Smooth muscle cell (in vitro differentiated cells): ENCODE data around the gene BEX3. TPM values are rescaled to one million over a fixed set of nuclear protein-coding genes. Genes with fewer than 3 reads are reported as not detected.

Experiments
- DNase-seq: peaks from one replicate; lab custom pipeline; 2025; ENCODE audit not compliant: unreplicated experiment; lab: John Stamatoyannopoulos, UW
- H2AFZ ChIP-seq: fragments of 200-600 bp; sonication (generic); 2 replicates; pipeline ENCODE4 v1.6.0; 2016; ENCODE audit warnings: antibody characterized with exemption, low read depth, mild to moderate bottlenecking
- H3F3A ChIP-seq: fragments of 200-600 bp; sonication (generic); 2 replicates; pipeline ENCODE4 v1.6.0; 2017; ENCODE audit warnings: antibody characterized with exemption, low read depth
- H3K27ac ChIP-seq: fragments of 200-600 bp; sonication (generic); 2 replicates; pipeline ENCODE4 v1.5.1; 2016; ENCODE audit warnings: low read depth, mild to moderate bottlenecking
- H3K27me3 ChIP-seq: fragments of 200-600 bp; sonication (generic); 2 replicates; pipeline ENCODE4 v1.6.1; 2016; ENCODE audit warnings: low read depth, mild to moderate bottlenecking
- H3K36me3 ChIP-seq: fragments of 200-600 bp; sonication (generic); 2 replicates; pipeline ENCODE4 v1.5.1; 2016; ENCODE audit warnings: low read depth
- H3K4me1 ChIP-seq: fragments of 200-600 bp; sonication (generic); 2 replicates; pipeline ENCODE4 v1.5.1; 2016; ENCODE audit warnings: low read depth
- H3K4me2 ChIP-seq: fragments of 200-600 bp; sonication (generic); 2 replicates; pipeline ENCODE4 v1.6.0; 2016; ENCODE audit warnings: mild to moderate bottlenecking
- H3K4me3 ChIP-seq: fragments of 200-600 bp; sonication (generic); 2 replicates; pipeline ENCODE4 v1.5.1; 2016; ENCODE audit warnings: mild to moderate bottlenecking
- H3K79me2 ChIP-seq: fragments of 200-600 bp; sonication (generic); 2 replicates; pipeline ENCODE4 v1.6.0; 2016; ENCODE audit warnings: low read depth, mild to moderate bottlenecking
- H3K9ac ChIP-seq: fragments of 200-600 bp; sonication (generic); 2 replicates; pipeline ENCODE4 v1.6.0; 2016; ENCODE audit warnings: low read depth
- H3K9me3 ChIP-seq: fragments of 200-600 bp; sonication (generic); replicated peaks from 2 replicates; pipeline ENCODE4 v1.5.1; 2016; ENCODE audit warnings: low read depth
- H4K20me1 ChIP-seq: fragments of 200-600 bp; sonication (generic); 2 replicates; pipeline ENCODE4 v1.6.0; 2016; ENCODE audit warnings: low read depth
- WGBS: methylation state at CpG from one replicate; pipeline ENCODE4 v1.1.7; 2016; ENCODE audit warnings: low lambda C conversion rate; 5-methylcytosine and 5-hydroxymethylcytosine counted together
- polyA plus RNA-seq: library from polyadenylated mRNA; unstranded; fragments of >200 nt; fragmentation: Nextera tagmentation; extraction: Ambion mirVana; gene quantifications from 2 replicates; pipeline ENCODE4 v1.2.1, GENCODE V29; 2016
- total RNA-seq: library from RNA; depleted of rRNA; stranded (reverse); fragments of >200 nt; gene quantifications from 2 replicates; pipeline ENCODE4 v1.2.3, GENCODE V29; 2014
- TF ChIP-seq, protein P1 (sequence below): fragments of 200-600 bp; sonication (generic); IDR thresholded peaks from 2 replicates; pipeline ENCODE4 v1.5.1; 2017; ENCODE audit warnings: borderline replicate concordance, mild to moderate bottlenecking, antibody characterized with exemption; ENCODE audit not compliant: insufficient read depth, poor library complexity, severe bottlenecking

Gene BEX3
- total and polyA plus RNA-seq, 2 experiments from 2014 or later = 259 to 554 TPM

DNA sequence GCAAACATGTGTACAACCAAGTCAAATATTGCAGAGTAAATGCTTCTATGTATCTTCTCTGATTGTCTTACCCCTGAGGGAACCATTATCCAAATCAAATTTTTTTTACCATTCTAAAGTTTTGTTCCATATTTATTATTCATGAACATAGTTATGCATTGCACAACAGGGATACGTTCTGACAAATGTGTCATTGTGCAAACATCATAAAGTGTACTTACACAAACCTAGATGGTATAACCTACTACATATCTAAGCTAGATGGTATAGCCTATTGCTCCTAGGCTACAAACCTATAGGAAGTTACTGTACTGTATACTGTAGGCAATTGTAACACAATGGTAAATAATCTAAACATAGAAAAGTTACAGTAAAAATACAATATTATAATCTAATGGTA is 23.4 kb downstream of the BEX3 start:
- WGBS = 54% methylated on average over 1 of the region's 1 CpG
- Histone ChIP-seq H3F3A (no peaks in the 10 kb centered on the region), H3K79me2 (no peaks in the 10 kb centered on the region), H3K4me2 (no peak overlapping the region), H3K4me1 (no peaks in the 10 kb centered on the region), H3K36me3 (no peaks in the 10 kb centered on the region), H2AFZ (no peak overlapping the region), H3K9me3 (no peaks in the 10 kb centered on the region), H4K20me1 (no peaks in the 10 kb centered on the region), H3K27me3 (no peaks in the 10 kb centered on the region), H3K27ac (no peak overlapping the region), H3K4me3 (no peak overlapping the region), H3K9ac (no peak overlapping the region)
- TF ChIP-seq, protein P1, sequence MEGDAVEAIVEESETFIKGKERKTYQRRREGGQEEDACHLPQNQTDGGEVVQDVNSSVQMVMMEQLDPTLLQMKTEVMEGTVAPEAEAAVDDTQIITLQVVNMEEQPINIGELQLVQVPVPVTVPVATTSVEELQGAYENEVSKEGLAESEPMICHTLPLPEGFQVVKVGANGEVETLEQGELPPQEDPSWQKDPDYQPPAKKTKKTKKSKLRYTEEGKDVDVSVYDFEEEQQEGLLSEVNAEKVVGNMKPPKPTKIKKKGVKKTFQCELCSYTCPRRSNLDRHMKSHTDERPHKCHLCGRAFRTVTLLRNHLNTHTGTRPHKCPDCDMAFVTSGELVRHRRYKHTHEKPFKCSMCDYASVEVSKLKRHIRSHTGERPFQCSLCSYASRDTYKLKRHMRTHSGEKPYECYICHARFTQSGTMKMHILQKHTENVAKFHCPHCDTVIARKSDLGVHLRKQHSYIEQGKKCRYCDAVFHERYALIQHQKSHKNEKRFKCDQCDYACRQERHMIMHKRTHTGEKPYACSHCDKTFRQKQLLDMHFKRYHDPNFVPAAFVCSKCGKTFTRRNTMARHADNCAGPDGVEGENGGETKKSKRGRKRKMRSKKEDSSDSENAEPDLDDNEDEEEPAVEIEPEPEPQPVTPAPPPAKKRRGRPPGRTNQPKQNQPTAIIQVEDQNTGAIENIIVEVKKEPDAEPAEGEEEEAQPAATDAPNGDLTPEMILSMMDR = no peak
- DNase-seq = no peak

DNA sequence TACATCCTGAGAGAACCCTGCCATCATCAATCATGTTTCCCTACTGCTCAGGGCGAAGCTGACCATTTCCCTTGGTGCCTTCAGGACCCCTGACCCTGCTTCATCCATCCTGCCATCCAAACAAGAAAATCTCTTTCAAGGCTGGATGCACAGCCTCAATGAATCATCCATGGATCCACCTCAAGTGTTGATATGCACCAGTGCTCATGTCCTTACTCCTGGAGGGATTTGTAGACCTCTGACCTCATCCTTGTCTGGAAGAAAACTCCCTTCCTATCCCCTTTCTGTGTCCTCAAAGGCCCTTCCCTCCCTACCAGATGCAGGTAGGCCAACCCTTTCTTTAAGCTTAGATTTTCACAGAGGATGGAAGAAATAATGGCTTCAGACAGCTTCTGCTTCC is 24.6 kb downstream of the BEX3 start:
- no peak overlapping the region for H2AFZ ChIP-seq
- H3K4me2 ChIP-seq = no peak overlapping the region
- DNase-seq = no peak
- H3K9ac ChIP-seq = no peak overlapping the region
- no peaks in the 10 kb centered on the region for H3K36me3 ChIP-seq
- no peaks in the 10 kb centered on the region for H3K9me3 ChIP-seq
- TF ChIP-seq, protein P1 = no peak
- H3K27ac ChIP-seq = no peak overlapping the region
- H4K20me1 ChIP-seq = no peaks in the 10 kb centered on the region
- no peaks in the 10 kb centered on the region for H3K27me3 ChIP-seq
- no peaks in the 10 kb centered on the region for H3K79me2 ChIP-seq
- no peaks in the 10 kb centered on the region for H3K4me1 ChIP-seq
- H3F3A ChIP-seq = no peaks in the 10 kb centered on the region
- no peak overlapping the region for H3K4me3 ChIP-seq
- WGBS = 52% methylated on average over 1 of the region's 1 CpG

DNA sequence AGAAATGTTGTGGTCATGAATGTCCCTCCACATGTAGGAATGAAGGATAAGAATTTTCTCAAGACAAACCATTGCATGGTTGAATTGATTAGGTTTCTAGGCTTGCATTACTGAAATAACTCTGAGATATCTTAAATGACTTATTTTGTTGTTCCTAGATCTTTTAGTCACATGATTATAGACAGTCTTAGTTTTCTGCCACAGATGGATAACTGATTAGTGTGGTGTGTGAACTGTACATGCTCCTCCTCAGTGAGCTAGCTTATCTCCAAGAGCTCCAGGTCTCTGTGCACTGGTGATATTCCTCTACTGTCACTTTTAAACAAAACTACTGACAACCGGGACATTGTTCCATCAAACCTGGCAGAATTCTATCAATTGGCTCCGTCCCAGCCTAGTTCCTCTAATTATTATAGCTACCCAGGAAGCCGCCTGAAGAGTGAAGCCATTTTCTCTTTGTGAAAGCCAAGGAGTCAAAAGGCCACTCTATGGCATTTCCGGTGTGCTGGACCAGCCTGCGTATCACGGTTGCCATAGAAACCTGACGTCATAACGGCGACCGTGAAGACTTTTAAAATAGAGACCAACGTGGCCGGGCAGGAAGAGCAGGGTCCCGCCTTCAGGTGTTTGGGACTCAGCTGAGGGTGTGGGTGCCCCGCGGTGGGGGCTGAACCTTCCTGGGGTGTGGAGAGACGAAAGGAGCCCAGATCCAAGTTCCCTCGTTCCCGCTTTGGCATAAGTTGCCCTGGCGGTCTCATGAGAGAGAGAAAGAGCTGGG is 28.1 kb downstream of the BEX3 start:
- Histone ChIP-seq H3K27ac (peak overlapping the region; percentile 10), H3K4me3 (peak overlapping the region; percentile 61), H3K9me3 (no peaks in the 10 kb centered on the region), H3K4me1 (no peaks in the 10 kb centered on the region), H3K9ac (peak overlapping the region; percentile 67), H3K79me2 (no peaks in the 10 kb centered on the region), H3K36me3 (no peaks in the 10 kb centered on the region), H4K20me1 (no peaks in the 10 kb centered on the region), H2AFZ (peak overlapping the region; percentile 38), H3K4me2 (peak overlapping the region; percentile 88), H3F3A (no peaks in the 10 kb centered on the region), H3K27me3 (no peaks in the 10 kb centered on the region)
- TF ChIP-seq, protein P1 = no peak
- WGBS = 34% methylated on average over 19 of the region's 19 CpGs
- DNase-seq = no peak

DNA sequence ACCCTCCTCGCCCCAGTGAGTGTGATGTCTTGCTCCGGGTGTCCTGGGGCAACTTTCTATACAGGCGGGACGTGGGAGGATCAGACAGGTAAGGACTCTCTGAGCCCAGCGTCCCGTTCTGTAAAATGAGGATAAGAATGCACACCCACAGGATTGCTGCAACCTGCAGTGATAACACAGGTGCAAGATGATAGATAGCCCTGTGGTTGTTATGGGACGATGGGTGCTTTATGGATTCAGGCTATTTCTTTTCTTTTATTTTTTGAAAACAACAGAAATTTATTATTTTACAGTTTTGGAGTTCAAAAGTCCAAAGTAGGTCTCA is 28.6 kb downstream of the BEX3 start:
- no peak for DNase-seq
- 43% methylated on average over 7 of the region's 7 CpGs for WGBS
- H3K4me3 ChIP-seq = peak overlapping the region; percentile 61
- no peaks in the 10 kb centered on the region for H3K36me3 ChIP-seq
- H3K27ac ChIP-seq = no peak overlapping the region
- TF ChIP-seq, protein P1 = no peak
- peak overlapping the region; percentile 38 for H2AFZ ChIP-seq
- H3K9ac ChIP-seq = peak overlapping the region; percentile 67
- peak overlapping the region; percentile 88 for H3K4me2 ChIP-seq
- H3F3A ChIP-seq = no peaks in the 10 kb centered on the region
- H3K9me3 ChIP-seq = no peaks in the 10 kb centered on the region
- no peaks in the 10 kb centered on the region for H3K4me1 ChIP-seq
- H4K20me1 ChIP-seq = no peaks in the 10 kb centered on the region
- no peaks in the 10 kb centered on the region for H3K79me2 ChIP-seq
- H3K27me3 ChIP-seq = no peaks in the 10 kb centered on the region
